Measurements from ENCODE around the gene CNTNAP5.

GRCh38 chr2:124088616-124089015, 63.5 kb downstream of the CNTNAP5 start:
- TF ChIP-seq CTCF (IDR thresholded peaks at IDR 0.05; ENCODE audit: poor library complexity) = no peak
- TF ChIP-seq EZH2phosphoT487 (IDR thresholded peaks at IDR 0.05; ENCODE audit: low read depth, severe bottlenecking, unreplicated experiment) = no peak
- TF ChIP-seq EZH2 (IDR thresholded peaks at IDR 0.05; ENCODE audit: borderline replicate concordance) = no peak
